Skeletal muscle tissue (tissue), 4 donors: Measurements from ENCODE around the gene MTCH1. TPM values are rescaled to one million over a fixed set of nuclear protein-coding genes. Genes with fewer than 3 reads are reported as not detected.

Experiments
- H3K27ac ChIP-seq: one replicate; pipeline ENCODE4 v1.7.0; 2013; ENCODE audit warnings: mild to moderate bottlenecking, low read depth, low read length, inconsistent platforms
- H3K27me3 ChIP-seq, 3 donors: one replicate each; pipeline ENCODE4 v1.7.0; 2013; ENCODE audit warnings: low read length in 3 of 3; ENCODE audit not compliant: control insufficient read depth in 3 of 3, insufficient read depth in 3 of 3
- H3K36me3 ChIP-seq, 3 donors: one replicate each; pipeline ENCODE4 v1.7.0; 2013; ENCODE audit warnings: low read length in 3 of 3; ENCODE audit not compliant: control insufficient read depth in 3 of 3, insufficient read depth in 3 of 3
- H3K4me1 ChIP-seq, 3 donors: one replicate each; pipeline ENCODE4 v1.7.0; 2013; ENCODE audit warnings: low read length in 3 of 3, mild to moderate bottlenecking in 3 of 3; ENCODE audit not compliant: control insufficient read depth in 3 of 3, insufficient read depth in 3 of 3
- H3K4me3 ChIP-seq, 3 donors: one replicate each; pipeline ENCODE4 v1.7.0; 2013; ENCODE audit warnings: low read length in 3 of 3
- H3K9ac ChIP-seq, 3 donors: one replicate each; pipeline ENCODE4 v1.7.0; 2013; ENCODE audit warnings: low read length in 3 of 3, mild to moderate bottlenecking in 3 of 3, moderate library complexity in 2 of 3, low read depth in 1 of 3
- H3K9me3 ChIP-seq, 3 donors: one replicate each; pipeline ENCODE4 v1.7.0; 2013; ENCODE audit warnings: low read length in 3 of 3; ENCODE audit not compliant: control insufficient read depth in 3 of 3
- total RNA-seq: library from RNA; depleted of rRNA; stranded (reverse); fragments of >200 nt; gene quantifications from one replicate; pipeline ENCODE4 v1.2.3, GENCODE V29; 2014
- donor health status: Osteomylitis.

MTCH1 gene
- total RNA-seq, 1 donor from 2014 or later, result 116 TPM

- Histone ChIP-seq H3K27ac (no peak overlapping the region), H3K27me3 (no peaks in the 10 kb centered on the region), H3K4me1 (peaks cover 12 to 16% (median 13%) of the 10 kb centered on the region in 3 donors), H3K9me3 (no peaks in the 10 kb centered on the region), H3K4me3 (peak overlapping the region in 1 of 3 donors; percentile 13), H3K36me3 (no peaks in the 10 kb centered on the region), H3K9ac (peak overlapping the region in 2 of 3 donors; percentile 46 to 63)
Measured at GRCh38 chr6:37017606-37018197, 31.7 kb upstream of the MTCH1 start.

GRCh38 chr6:37016995-37017394 is 31.0 kb upstream of the MTCH1 start:
- H3K9ac ChIP-seq, result no peak overlapping the region
- no peaks in the 10 kb centered on the region for H3K36me3 ChIP-seq
- H3K4me1 ChIP-seq, result peaks cover 12 to 16% (median 13%) of the 10 kb centered on the region in 3 donors

GRCh38 chr6:37015532-37015931 is 29.5 kb upstream of the MTCH1 start:
- H3K9ac ChIP-seq, result peak overlapping the region in 1 of 3 donors; percentile 3
- H3K4me1 ChIP-seq, result peaks cover 12 to 16% (median 13%) of the 10 kb centered on the region in 3 donors

More at GRCh38 chr6:37016995-37017394, 31.0 kb upstream of the MTCH1 start:
- no peak overlapping the region for H3K4me3 ChIP-seq
- H3K27ac ChIP-seq, result no peak overlapping the region
- H3K27me3 ChIP-seq, result no peaks in the 10 kb centered on the region
- H3K9me3 ChIP-seq, result no peaks in the 10 kb centered on the region

DNA sequence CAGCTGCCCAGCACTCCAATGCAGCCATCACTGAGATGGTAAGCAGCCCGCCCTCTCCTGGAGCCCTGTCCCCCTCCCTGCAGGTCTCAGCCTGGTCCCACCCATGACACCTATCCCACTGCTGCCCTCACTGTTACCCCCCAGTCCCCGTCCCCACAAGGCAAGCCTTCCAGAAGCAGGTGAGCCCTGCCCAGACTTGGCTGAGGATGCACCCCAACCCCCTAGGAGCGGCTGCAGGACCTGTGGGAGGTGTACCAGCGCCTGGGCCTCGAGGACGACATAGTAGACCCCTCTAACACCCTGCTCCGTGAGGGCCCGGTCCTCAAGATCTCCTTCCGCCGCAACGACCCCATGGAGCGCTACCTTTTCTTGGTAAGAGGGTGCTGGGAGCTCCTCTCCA is 28.7 kb upstream of the MTCH1 start:
- Histone ChIP-seq H3K9ac (no peak overlapping the region), H3K27ac (no peak overlapping the region), H3K36me3 (no peaks in the 10 kb centered on the region), H3K9me3 (no peaks in the 10 kb centered on the region), H3K4me3 (no peak overlapping the region), H3K4me1 (peaks cover 12 to 16% (median 13%) of the 10 kb centered on the region in 3 donors), H3K27me3 (no peaks in the 10 kb centered on the region)

More at GRCh38 chr6:37015532-37015931, 29.5 kb upstream of the MTCH1 start:
- Histone ChIP-seq H3K4me3 (no peak overlapping the region), H3K9me3 (no peaks in the 10 kb centered on the region), H3K27me3 (no peaks in the 10 kb centered on the region), H3K36me3 (no peaks in the 10 kb centered on the region), H3K27ac (no peak overlapping the region)

DNA sequence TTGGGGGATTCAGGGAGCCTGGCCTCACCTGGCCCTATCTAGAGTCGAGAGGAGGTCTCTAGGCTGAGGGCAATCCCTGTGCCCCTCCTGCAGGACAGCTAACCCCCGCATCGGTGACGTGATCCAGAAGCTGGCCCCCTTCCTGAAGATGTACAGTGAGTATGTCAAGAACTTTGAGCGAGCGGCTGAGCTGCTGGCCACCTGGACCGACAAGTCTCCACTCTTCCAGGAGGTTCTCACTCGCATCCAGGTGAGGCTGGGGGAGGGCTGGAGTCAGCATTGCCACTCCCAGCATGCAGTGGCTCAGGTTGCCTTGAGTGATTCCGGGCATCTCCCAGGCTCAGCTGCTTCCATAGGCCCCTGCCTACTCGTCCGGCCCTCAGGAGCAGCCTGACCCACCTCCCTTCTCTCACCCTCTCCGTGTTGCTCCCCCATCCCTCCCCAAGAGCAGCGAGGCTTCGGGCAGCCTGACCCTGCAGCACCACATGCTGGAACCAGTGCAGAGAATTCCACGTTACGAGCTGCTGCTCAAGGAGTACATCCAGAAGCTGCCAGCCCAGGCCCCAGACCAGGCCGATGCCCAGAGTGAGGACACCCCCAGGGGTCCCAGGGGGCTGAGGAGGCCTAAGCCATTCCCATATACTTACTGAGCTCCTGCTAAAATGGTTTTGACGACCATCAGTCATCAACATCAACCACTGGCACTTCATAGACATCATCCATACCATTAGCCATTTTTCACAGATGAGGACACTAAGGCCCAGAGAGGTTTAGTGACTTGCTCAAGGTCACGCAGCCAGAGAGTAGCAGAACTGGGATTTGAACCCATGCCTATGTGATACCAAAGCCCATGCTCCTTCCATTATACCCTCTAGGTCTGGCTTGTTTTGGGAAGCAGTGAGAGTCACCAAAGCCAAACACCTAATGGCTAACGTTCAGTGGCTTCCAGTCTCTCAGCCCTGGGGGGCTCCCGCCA is 27.8 kb upstream of the MTCH1 start:
- Histone ChIP-seq H3K27me3 (no peaks in the 10 kb centered on the region), H3K9ac (no peak overlapping the region), H3K4me3 (no peak overlapping the region), H3K4me1 (peaks cover 10 to 11% (median 10%) of the 10 kb centered on the region in 3 donors), H3K9me3 (no peaks in the 10 kb centered on the region), H3K27ac (no peak overlapping the region), H3K36me3 (no peaks in the 10 kb centered on the region)

- Histone ChIP-seq H3K27ac (no peak overlapping the region), H3K9ac (no peak overlapping the region), H3K4me1 (peaks cover 0 to 7% (median 0%) of the 10 kb centered on the region in 3 donors), H3K36me3 (no peaks in the 10 kb centered on the region), H3K4me3 (no peak overlapping the region), H3K9me3 (no peaks in the 10 kb centered on the region), H3K27me3 (no peaks in the 10 kb centered on the region)
Measured at GRCh38 chr6:37011656-37012378, 25.8 kb upstream of the MTCH1 start.

- Histone ChIP-seq H3K27me3 (no peaks in the 10 kb centered on the region), H3K27ac (no peak overlapping the region), H3K9me3 (no peaks in the 10 kb centered on the region), H3K36me3 (no peaks in the 10 kb centered on the region), H3K4me3 (no peak overlapping the region), H3K9ac (no peak overlapping the region), H3K4me1 (peaks cover 0 to 12% (median 0%) of the 10 kb centered on the region in 3 donors)
Measured at GRCh38 chr6:37010402-37010892, 24.5 kb upstream of the MTCH1 start.

- H3K9ac ChIP-seq, result no peak overlapping the region
- H3K4me3 ChIP-seq, result no peak overlapping the region
- H3K27ac ChIP-seq, result no peak overlapping the region
- no peaks in the 10 kb centered on the region for H3K27me3 ChIP-seq
- H3K9me3 ChIP-seq, result no peaks in the 10 kb centered on the region
- peaks cover 0 to 12% (median 0%) of the 10 kb centered on the region in 3 donors for H3K4me1 ChIP-seq
- H3K36me3 ChIP-seq, result no peaks in the 10 kb centered on the region
Measured at GRCh38 chr6:37008484-37009465, 22.8 kb upstream of the MTCH1 start.
